GM23338 (cell line): Measurements from ENCODE around the gene UGT1A10.

Experiments
- CTCF ChIP-seq, 2 experiments: fragments of 200-600 bp in 1 of 2; sonication (generic) in 1 of 2; conservative IDR thresholded peaks; 2 replicates each; pipeline versions ENCODE4 v1.5.1 to v1.6.1; 2016 to 2017; ENCODE audit warnings: antibody characterized with exemption in 2 of 2, low read depth in 2 of 2, mild to moderate bottlenecking in 2 of 2, moderate library complexity in 1 of 2
- JUNB ChIP-seq: IDR thresholded peaks from one replicate; pipeline ENCODE4 v1.6.1; 2016; ENCODE audit warnings: antibody characterized with exemption; ENCODE audit not compliant: unreplicated experiment
- POLR2AphosphoS5 ChIP-seq: IDR thresholded peaks from 2 replicates; pipeline ENCODE4 v1.6.1; 2016; ENCODE audit warnings: antibody characterized with exemption, low read depth
- ZNF114 ChIP-seq: fragments of 250-450 bp; sonication (Bioruptor Pico); IDR thresholded peaks from 2 replicates; pipeline ENCODE4 v1.5.0; 2020; ENCODE audit warnings: mild to moderate bottlenecking, moderate library complexity

GRCh38 chr2:233807215-233807865 is 171.1 kb downstream of the UGT1A10 start:
- peak; percentile 17 to 18; a peak in 1 of 4 replicates for TF ChIP-seq CTCF (conservative IDR thresholded peaks at IDR 0.05; ENCODE audit: low read depth in 2 of 2)
- TF ChIP-seq POLR2AphosphoS5 = no peak
- no peak for TF ChIP-seq JUNB
- TF ChIP-seq ZNF114 = no peak
